ENCODE data around the gene ERAS. TPM values are rescaled to one million over a fixed set of nuclear protein-coding genes. Genes with fewer than 3 reads are reported as not detected.
A peak's percentile ranks its signal among the peaks of the same experiment; 100 is the strongest.

The ERAS gene
- polyA plus RNA-seq, 2 of the 4 experiments (the other 2 are of a cell fraction), result 0.06 TPM; not detected in 1

GRCh38 chrX:48802089-48802904, 24.0 kb upstream of the ERAS start:
- WGBS (ENCODE audit: missing lambda C conversion rate), result 5% methylated on average over 34 of the region's 40 CpGs

More at GRCh38 chrX:48802089-48802904, 24.0 kb upstream of the ERAS start:
- Histone ChIP-seq H3K4me1 (peaks cover 11% of the 10 kb centered on the region), H3K9me3 (no peaks in the 10 kb centered on the region), H3K27ac (peak overlapping the region; percentile 84 to 94), H3K4me2 (peak overlapping the region; percentile 90), H3K4me3 (peak overlapping the region; percentile 54)
- CTCF ChIA-PET, result interaction anchor here (0.5 to 1.6 kb wide), 4 partner anchors 36 to 90 kb away, joined by 3 to 4 read pairs (median 4); partner anchors contain the start of gene GLOD5
- DNase-seq (ENCODE audit: low read depth in 1 of 2, low spot score in 1 of 2) (peak; percentile 86 to 91), ATAC-seq (peak; percentile 83 to 85), FAIRE-seq (no peak)
- POLR2A ChIA-PET, result interaction anchor here (0.7 to 1.6 kb wide), 9 partner anchors 33 to 467 kb away, joined by 3 to 23 read pairs (median 4); partner anchors contain the start of genes OTUD5, PCSK1N, PQBP1 and RBM3
- TF ChIP-seq MYC (IDR thresholded peaks at IDR 0.05; ENCODE audit: borderline replicate concordance, low read length), result no peak
- no peak for TF ChIP-seq RAD21 (conservative IDR thresholded peaks at IDR 0.05 in 1 of 2, IDR thresholded peaks at IDR 0.05 in 1 of 2)
- no peak for TF ChIP-seq ZNF302 (CRISPR knock-in tag; IDR thresholded peaks at IDR 0.05)
- TF ChIP-seq ATOH8 (CRISPR knock-in tag; IDR thresholded peaks at IDR 0.05; ENCODE audit: low read depth), result no peak
- TF ChIP-seq ZC3H11A (IDR thresholded peaks at IDR 0.05), result no peak
- no peak for TF ChIP-seq HDAC2 (IDR thresholded peaks at IDR 0.05)
- no peak for TF ChIP-seq NFE2L2 (conservative IDR thresholded peaks at IDR 0.05; ENCODE audit: low read length)
- no peak for TF ChIP-seq PBX3 (IDR thresholded peaks at IDR 0.05)
- peak; percentile 50 for TF ChIP-seq POLR2A (IDR thresholded peaks at IDR 0.05; ENCODE audit: low read length)
- no peak for TF ChIP-seq CBX2 (IDR thresholded peaks at IDR 0.05; ENCODE audit: borderline replicate concordance, low read depth)
- TF ChIP-seq REST (IDR thresholded peaks at IDR 0.05), result no peak
- TF ChIP-seq PHF8 (IDR thresholded peaks at IDR 0.05; ENCODE audit: borderline replicate concordance, low read depth), result peak; percentile 72; the same call in 1 of the 2 replicates
- TF ChIP-seq JUN (IDR thresholded peaks at IDR 0.05), result peak in 1 of 2 experiments; percentile 54; a peak in 2 of 5 replicates
- TF ChIP-seq CEBPB (IDR thresholded peaks at IDR 0.05), result no peak
- TF ChIP-seq HMGXB4 (CRISPR knock-in tag; IDR thresholded peaks at IDR 0.05; ENCODE audit: borderline replicate concordance), result no peak
- 0 out of 3 replicates have a peak, but pooled peaks have one; percentile 39 for TF ChIP-seq BCL3 (IDR thresholded peaks at IDR 0.05)
- TF ChIP-seq USF2 (IDR thresholded peaks at IDR 0.05), result no peak
- no peak for TF ChIP-seq CBX8 (IDR thresholded peaks at IDR 0.05)
- no peak for TF ChIP-seq ZFP36 (IDR thresholded peaks at IDR 0.05; ENCODE audit: borderline replicate concordance, partially characterized antibody)
- TF ChIP-seq FOSL2 (IDR thresholded peaks at IDR 0.05), result no peak
- TF ChIP-seq FOSL2 (CRISPR knock-in tag; IDR thresholded peaks at IDR 0.05), result no peak
- no peak for TF ChIP-seq MAZ (IDR thresholded peaks at IDR 0.05; ENCODE audit: borderline replicate concordance, low read depth, low read length)
- TF ChIP-seq SREBF2 (IDR thresholded peaks at IDR 0.05), result no peak
- no peak for TF ChIP-seq HOXB5 (CRISPR knock-in tag; IDR thresholded peaks at IDR 0.05)
- no peak for TF ChIP-seq ZSCAN20 (CRISPR knock-in tag; IDR thresholded peaks at IDR 0.05)
- no peak for TF ChIP-seq FOSB (CRISPR knock-in tag; IDR thresholded peaks at IDR 0.05)
- TF ChIP-seq CHD2 (IDR thresholded peaks at IDR 0.05; ENCODE audit: low read length, partially characterized antibody), result no peak
